OCI-LY7 (cell line): ENCODE results near the gene COL15A1. TPM values are rescaled to one million over a fixed set of nuclear protein-coding genes. Genes with fewer than 3 reads are reported as not detected.

Experiments used
- BruUV-seq: library from RNA; stranded (reverse); fragments of 400-500 nt; replicated peaks from 2 replicates; lab custom pipeline; 2021; lab: Mats Ljungman, UMichigan
- CTCF ChIA-PET: fragments of 300-600 bp; sonication (Branson Sonifier 250); formaldehyde crosslinking; loops from one replicate; lab custom pipeline; 2022; ENCODE audit warnings: antibody characterized with exemption; ENCODE audit not compliant: unreplicated experiment; lab: Charles Lee
- POLR2A ChIA-PET: fragments of 300-600 bp; sonication (Branson Sonifier 250); formaldehyde crosslinking; loops from one replicate; lab custom pipeline; 2022; ENCODE audit warnings: antibody characterized with exemption; lab: Charles Lee
- DNase-seq: peaks from one replicate; pipeline ENCODE4 v3.0.0-alpha.2; 2015; ENCODE audit warnings: low spot score
- H2AFZ ChIP-seq: fragments of 200-600 bp; sonication (generic), shearing (Covaris generic); 2 replicates; pipeline ENCODE4 v1.6.1; 2014; ENCODE audit warnings: mild to moderate bottlenecking, antibody characterized with exemption, low read length, moderate library complexity
- H3K27ac ChIP-seq: fragments of 200-600 bp; sonication (generic); 2 replicates; pipeline ENCODE4 v1.5.1; 2014; ENCODE audit warnings: mixed run types, low read depth, mild to moderate bottlenecking, moderate library complexity, low read length, inconsistent platforms; ENCODE audit not compliant: poor library complexity, severe bottlenecking
- H3K36me3 ChIP-seq: fragments of 200-600 bp; sonication (generic); 2 replicates; pipeline ENCODE4 v1.6.1; 2014; ENCODE audit warnings: mild to moderate bottlenecking, antibody characterized with exemption, low read length, moderate library complexity, mixed read lengths; ENCODE audit not compliant: insufficient read depth
- H3K4me1 ChIP-seq: fragments of 200-600 bp; sonication (generic); 2 replicates; pipeline ENCODE4 v1.5.1; 2014; ENCODE audit warnings: mild to moderate bottlenecking, low read length; ENCODE audit not compliant: insufficient read depth, poor library complexity, severe bottlenecking
- H3K4me2 ChIP-seq: fragments of 200-600 bp; sonication (generic); 2 replicates; pipeline ENCODE4 v1.6.1; 2014; ENCODE audit warnings: mild to moderate bottlenecking, low read length
- H3K4me3 ChIP-seq: fragments of 200-600 bp; sonication (generic); 2 replicates; pipeline ENCODE4 v1.5.1; 2014; ENCODE audit warnings: mild to moderate bottlenecking, low read depth, low read length; ENCODE audit not compliant: poor library complexity, severe bottlenecking
- H3K79me2 ChIP-seq: fragments of 200-600 bp; sonication (generic); 2 replicates; pipeline ENCODE4 v1.6.1; 2016; ENCODE audit warnings: low read depth, mild to moderate bottlenecking, low read length, moderate library complexity, mixed read lengths; ENCODE audit not compliant: insufficient read depth
- H3K9me2 ChIP-seq: fragments of 200-600 bp; sonication (generic); 2 replicates; pipeline ENCODE4 v1.6.1; 2016; ENCODE audit warnings: mild to moderate bottlenecking, low read length, mixed read lengths; ENCODE audit not compliant: insufficient read depth
- H3K9me3 ChIP-seq: fragments of 200-600 bp; sonication (generic); 2 replicates; pipeline ENCODE4 v1.6.1; 2014; ENCODE audit warnings: mild to moderate bottlenecking, mixed run types, low read length, mixed read lengths
- H4K20me1 ChIP-seq: fragments of 200-600 bp; sonication (generic); 2 replicates; pipeline ENCODE4 v1.6.1; 2014; ENCODE audit warnings: mild to moderate bottlenecking, antibody characterized with exemption, low read length, moderate library complexity, mixed read lengths; ENCODE audit not compliant: insufficient read depth
- EZH2phosphoT487 ChIP-seq: fragments of 200-600 bp; sonication (generic); IDR thresholded peaks from 2 replicates; pipeline ENCODE4 v1.6.1; 2018; ENCODE audit warnings: low read depth, borderline replicate concordance, mild to moderate bottlenecking, mixed run types, antibody characterized with exemption, low read length, moderate library complexity, mixed read lengths
- intact Hi-C: fragments of 100-400 bp; cut with micrococcal nuclease; formaldehyde crosslinking; loops from one replicate; pipeline ENCODE4 v1.10.0; 2022; ENCODE audit not compliant: unreplicated experiment
- total RNA-seq, 2 experiments: library from RNA; depleted of rRNA in 1 of 2; stranded (reverse); fragments of >200 nt in 1 of 2; shearing (Covaris generic) in 1 of 2; gene quantifications; 2 replicates each; pipeline ENCODE4 v1.2.3, GENCODE V29; 2014 to 2022
- TF ChIP-seq, protein P1 (sequence below): fragments of 200-600 bp; sonication (generic); conservative IDR thresholded peaks from 2 replicates; pipeline ENCODE4 v1.5.1; 2014; ENCODE audit warnings: mild to moderate bottlenecking, antibody characterized with exemption, low read length, moderate library complexity, mixed read lengths

The COL15A1 gene
- total RNA-seq, 2 experiments from 2014 or later: not detected

DNA sequence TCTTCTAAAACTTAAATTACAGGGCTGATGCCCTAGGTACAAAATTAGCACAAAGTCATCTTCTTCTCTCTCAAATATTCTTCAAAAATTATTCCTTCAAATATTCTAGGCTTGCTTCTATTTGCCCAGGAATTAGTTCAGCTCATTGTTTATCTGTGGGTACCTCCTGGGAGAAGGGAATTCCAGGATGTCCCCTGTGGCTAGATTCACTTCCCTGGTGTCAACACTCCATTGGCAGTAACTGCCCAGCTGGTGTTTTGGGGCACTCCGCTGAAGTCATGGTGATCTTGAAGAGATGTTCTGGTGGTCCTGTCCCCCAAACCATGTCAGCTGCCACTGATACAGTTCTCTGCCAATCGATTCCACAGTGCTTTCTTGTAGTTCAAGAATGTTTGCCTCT is 135.0 kb downstream of the COL15A1 start:
- Histone ChIP-seq H2AFZ (no peak overlapping the region), H3K79me2 (no peaks in the 10 kb centered on the region), H3K4me3 (no peak overlapping the region), H3K4me2 (no peak overlapping the region), H3K9me3 (no peaks in the 10 kb centered on the region), H3K27ac (no peak overlapping the region), H4K20me1 (no peaks in the 10 kb centered on the region), H3K36me3 (no peaks in the 10 kb centered on the region), H3K9me2 (no peaks in the 10 kb centered on the region), H3K4me1 (peaks cover 8% of the 10 kb centered on the region)
- ChIA-PET POLR2A (no interaction called here), CTCF (no interaction called here)
- no TSS peak for BruUV-seq
- no peak for DNase-seq
- TF ChIP-seq EZH2phosphoT487: no peak
- TF ChIP-seq, protein P1, sequence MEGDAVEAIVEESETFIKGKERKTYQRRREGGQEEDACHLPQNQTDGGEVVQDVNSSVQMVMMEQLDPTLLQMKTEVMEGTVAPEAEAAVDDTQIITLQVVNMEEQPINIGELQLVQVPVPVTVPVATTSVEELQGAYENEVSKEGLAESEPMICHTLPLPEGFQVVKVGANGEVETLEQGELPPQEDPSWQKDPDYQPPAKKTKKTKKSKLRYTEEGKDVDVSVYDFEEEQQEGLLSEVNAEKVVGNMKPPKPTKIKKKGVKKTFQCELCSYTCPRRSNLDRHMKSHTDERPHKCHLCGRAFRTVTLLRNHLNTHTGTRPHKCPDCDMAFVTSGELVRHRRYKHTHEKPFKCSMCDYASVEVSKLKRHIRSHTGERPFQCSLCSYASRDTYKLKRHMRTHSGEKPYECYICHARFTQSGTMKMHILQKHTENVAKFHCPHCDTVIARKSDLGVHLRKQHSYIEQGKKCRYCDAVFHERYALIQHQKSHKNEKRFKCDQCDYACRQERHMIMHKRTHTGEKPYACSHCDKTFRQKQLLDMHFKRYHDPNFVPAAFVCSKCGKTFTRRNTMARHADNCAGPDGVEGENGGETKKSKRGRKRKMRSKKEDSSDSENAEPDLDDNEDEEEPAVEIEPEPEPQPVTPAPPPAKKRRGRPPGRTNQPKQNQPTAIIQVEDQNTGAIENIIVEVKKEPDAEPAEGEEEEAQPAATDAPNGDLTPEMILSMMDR: no peak
- intact Hi-C loops: no loop called here

DNA sequence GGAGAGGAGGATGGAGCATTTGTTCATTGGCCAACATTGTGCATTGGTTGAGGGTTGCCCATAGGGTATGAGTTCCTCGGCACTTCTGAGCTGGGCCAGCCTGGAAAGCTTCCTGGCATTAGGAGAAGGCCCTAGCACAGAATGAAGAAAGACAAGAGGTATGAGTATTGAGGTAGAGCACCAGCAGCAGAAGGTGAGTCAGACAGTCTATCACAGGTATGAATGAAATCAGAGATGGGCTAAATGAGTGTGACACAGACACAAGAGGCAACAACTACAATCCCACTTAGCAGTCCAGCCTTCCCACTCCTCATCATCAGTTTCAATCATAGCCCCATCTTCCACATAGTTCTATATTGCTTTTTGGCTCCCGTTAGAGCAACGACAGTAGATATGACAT is 135.8 kb downstream of the COL15A1 start:
- H3K4me3 ChIP-seq: no peak overlapping the region
- DNase-seq: no peak
- TF ChIP-seq EZH2phosphoT487: no peak
- TF ChIP-seq, protein P1: no peak
- no peaks in the 10 kb centered on the region for H3K36me3 ChIP-seq
- no peaks in the 10 kb centered on the region for H4K20me1 ChIP-seq
- H3K9me3 ChIP-seq: no peaks in the 10 kb centered on the region
- CTCF ChIA-PET: no interaction called here
- H3K9me2 ChIP-seq: no peaks in the 10 kb centered on the region
- BruUV-seq: no TSS peak
- peaks cover 8% of the 10 kb centered on the region for H3K4me1 ChIP-seq
- H3K79me2 ChIP-seq: no peaks in the 10 kb centered on the region
- H3K4me2 ChIP-seq: no peak overlapping the region
- H2AFZ ChIP-seq: no peak overlapping the region
- POLR2A ChIA-PET: interaction anchor here (0.6 kb wide), 1 partner anchor 146 kb away, joined by 3 read pairs; no protein-coding TSS in a partner anchor
- H3K27ac ChIP-seq: no peak overlapping the region
- intact Hi-C loops: no loop called here

DNA sequence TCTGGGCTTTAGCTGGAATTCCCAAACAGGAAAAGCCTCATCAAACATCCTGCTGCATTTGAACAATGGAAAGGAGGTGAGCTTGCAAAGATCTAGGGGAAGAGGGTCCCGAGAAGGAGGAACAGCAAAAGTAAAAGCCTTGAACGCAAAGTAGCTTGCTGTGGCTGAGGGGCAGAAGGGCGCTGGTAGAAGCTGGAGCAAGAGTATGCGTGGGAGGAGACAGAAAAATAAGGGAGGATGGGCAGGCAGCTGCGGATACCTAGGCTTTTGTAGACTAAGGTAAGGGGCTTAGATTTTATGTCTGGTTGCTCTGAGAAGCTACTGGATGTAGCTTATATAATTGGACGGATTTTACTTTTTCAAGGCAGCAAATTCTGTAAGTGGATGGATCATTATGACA is 139.3 kb downstream of the COL15A1 start:
- TF ChIP-seq, protein P1: no peak
- no TSS peak for BruUV-seq
- Histone ChIP-seq H3K4me1 (no peaks in the 10 kb centered on the region), H3K4me3 (no peak overlapping the region), H3K9me3 (no peaks in the 10 kb centered on the region), H3K4me2 (no peak overlapping the region), H3K9me2 (no peaks in the 10 kb centered on the region), H3K79me2 (no peaks in the 10 kb centered on the region), H2AFZ (no peak overlapping the region), H3K36me3 (no peaks in the 10 kb centered on the region), H3K27ac (no peak overlapping the region), H4K20me1 (no peaks in the 10 kb centered on the region)
- no peak for DNase-seq
- intact Hi-C loops: no loop called here
- ChIA-PET CTCF (no interaction called here), POLR2A (interaction anchor here (0.6 to 1.8 kb wide), 2 partner anchors 17 to 20 kb away, joined by 3 to 9 read pairs; no protein-coding TSS in a partner anchor)
